Suppressor macrophage treated with lipopolysaccharide for 1 hour (primary cell): Measurements from ENCODE around the gene ARL4A.

Experiments used
- DNase-seq, 3 donors: peaks; one replicate each; pipeline ENCODE4 v3.0.0-alpha.2; 2020 to 2022

ARL4A gene

DNA sequence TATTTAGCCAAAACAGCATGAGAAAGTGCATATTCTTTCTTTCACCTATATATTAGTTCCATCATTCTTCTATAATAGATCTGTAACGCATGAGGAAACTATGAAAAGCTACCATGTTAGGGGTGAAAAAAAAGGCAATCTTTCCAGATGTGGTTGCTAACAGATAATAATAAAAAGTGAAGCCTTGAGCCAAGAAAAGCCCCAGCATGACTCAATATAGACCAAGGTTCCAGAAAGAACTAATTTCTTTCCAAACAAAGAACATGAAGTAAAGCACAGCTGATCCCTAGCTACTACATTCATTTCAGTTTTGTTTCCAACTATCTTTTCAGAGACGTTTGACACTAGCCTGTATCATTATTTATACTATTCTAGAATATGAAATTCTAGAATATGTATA, 16.4 kb downstream of the ARL4A start:
- DNase-seq, result no peak

DNA sequence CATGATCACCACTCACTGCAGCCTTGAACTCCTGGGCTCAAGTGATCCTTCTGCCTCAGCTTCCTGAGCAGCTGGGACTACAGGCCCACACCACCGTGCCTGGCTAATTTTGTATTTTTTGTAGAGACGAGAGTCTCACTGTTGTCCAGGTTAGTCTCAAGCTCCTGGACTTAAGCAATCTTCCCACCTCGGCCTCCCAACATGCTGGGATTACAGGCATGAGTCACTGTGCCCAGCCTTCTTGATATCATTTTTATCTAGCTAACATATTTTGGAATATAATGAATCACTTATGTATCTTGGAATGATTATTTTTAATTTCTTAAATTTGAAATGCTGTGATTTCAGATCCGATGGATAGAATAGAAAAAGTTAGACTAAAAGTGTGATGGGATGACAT, 18.4 kb downstream of the ARL4A start:
- no peak for DNase-seq

DNA sequence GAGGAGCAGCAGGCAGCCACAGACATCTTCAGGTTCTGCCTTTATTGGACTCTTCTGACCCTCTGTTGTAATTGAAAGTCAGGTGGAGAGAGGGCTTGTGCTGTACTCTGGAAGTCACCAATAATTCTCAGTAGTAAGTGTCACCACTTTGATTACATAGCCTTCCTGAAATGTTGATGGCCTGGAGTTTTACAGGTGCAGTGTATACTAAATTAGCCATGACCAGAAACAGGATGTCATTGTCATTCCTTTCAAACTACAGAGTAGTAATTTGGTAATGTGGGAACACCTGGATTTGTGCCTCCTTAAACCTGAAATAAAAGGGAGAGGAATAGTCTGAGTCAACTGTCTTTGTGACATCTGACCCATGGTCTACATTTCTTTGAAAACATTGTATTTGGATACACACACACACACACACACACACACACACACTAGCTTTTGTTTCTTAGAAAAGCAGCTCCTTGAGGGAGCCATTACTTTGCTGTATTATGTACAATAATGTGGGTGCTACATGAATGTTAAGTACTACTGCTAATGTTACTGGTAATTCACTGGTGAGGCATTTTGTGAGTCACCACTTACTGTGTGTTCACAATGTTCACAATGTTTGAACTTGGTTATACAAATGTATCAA, 19.6 kb downstream of the ARL4A start:
- DNase-seq, result no peak

DNA sequence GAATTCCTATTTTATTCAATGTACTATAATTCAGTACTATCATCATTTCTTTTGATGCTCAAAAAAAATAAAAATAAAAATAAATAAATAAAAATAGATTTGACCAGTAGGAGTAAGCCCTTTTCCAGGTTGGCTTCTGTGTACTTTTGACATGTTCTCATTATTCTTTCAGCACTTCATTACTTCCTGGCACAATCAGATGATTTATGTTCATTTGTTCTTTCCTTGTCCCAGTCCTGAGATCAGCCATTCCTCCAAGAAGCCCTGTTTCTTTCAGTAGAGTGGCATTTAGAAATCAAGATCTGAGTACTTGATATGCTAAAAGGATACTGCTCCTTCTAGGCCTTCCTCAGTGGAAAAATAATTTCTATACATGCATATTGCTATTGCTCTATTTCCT, 20.9 kb downstream of the ARL4A start:
- no peak for DNase-seq

DNA sequence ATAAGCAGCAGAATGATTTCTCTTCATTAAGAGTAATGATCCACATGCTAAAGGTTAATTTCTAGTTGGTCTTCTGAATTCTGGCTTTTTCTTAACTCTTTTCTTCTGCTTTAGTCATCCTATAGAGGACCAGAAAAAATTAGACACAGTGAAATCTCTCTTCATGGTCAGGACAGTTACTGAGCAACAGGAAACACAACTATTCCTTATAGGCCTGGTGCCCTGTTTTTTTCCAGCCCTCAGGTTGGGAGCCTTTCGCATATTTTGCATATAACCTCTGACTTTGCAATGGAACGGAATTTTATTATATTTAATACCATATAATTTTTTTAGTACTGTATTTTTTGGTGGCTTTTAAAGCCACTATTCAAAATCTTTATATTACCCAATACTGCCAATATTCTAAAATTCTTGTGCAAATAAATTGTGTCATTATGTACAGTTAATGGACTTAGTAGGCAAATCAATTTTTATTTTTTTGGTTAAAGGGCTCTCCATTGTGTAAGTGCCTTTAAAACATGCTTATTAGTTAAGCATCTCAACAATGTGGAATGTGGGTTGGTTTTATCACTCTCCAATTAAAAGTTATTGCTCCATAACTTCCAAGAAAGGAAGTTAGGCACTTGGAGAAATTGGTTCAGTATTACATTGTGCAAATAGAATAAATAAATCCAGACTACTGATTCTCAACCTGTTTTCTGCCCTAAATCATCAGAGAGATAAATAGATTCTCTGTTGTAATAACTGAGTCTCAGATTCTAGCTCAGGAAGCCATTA, 22.5 kb downstream of the ARL4A start:
- no peak for DNase-seq

DNA sequence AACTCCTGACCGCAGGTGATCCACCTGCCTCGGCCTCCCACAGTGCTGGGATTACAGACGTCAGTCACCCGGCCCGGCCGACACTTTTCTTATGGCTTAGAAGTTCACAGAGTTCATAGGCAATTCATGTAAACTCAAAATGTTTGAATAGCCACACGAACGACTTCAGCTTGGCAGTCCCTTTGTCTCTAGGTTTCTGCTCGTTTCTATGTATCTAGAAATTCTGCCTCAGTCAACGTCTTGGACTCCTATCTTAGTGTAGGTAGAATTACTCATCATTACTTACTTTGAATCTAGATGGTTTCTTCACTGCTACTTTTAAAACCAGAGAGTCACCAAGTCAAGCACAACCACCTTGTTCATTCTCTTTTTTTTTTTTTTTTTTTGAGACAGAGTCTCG, 23.7 kb downstream of the ARL4A start:
- no peak for DNase-seq

DNA sequence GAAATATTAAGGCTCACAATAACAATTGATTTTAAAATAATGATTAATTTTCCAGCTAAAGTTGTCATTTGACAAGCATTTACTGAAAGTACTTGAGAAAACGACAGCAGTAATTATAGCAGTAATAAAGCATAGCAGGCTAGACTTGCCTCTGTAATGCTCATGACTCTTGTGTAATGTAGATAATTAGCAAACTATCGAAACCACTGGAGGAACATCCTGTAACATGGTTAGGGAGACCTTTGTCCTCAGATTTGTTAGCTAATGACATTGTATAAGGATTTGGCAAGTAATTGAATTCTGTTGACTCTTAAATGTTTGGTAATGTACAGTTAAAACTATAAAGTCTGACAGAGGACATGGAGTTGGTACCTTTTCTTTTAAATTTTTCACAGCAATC, 24.8 kb downstream of the ARL4A start:
- DNase-seq, result peak in 2 of 3 donors; percentile 34 to 52

DNA sequence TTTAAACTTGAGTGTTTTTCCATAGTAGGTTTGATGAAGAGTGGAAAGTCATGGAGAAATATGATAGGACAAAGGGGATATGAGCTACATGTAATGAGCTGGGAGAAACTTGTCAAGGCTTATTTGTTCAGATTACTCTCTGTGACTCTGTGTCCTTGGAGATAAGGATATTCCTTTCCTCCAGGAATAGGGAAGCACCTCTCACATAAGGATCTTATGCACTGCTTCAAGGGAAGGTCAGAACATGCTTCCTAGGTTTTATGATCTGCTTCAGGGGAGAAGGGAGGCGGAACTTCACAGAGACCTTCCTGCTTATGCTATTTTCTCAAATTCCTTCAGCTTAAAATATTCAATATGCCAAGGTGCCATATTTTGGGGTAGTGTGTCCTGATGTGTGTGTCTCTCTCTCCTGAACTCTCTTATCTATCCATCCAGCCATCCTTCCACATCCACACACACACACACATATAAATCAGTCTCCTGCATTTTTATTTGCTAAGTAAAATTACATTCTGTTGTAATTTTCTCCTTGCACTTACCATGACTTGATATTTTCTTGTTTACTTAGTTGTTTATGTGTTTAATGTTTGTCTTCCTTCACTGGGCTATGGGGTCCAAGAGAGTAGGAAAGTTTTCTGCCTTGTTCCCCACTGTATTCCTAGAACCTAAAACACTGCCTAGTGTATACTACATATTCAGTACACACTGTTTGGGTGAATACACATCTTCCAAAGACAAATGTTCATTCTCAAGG, 26.4 kb downstream of the ARL4A start:
- DNase-seq, result no peak

DNA sequence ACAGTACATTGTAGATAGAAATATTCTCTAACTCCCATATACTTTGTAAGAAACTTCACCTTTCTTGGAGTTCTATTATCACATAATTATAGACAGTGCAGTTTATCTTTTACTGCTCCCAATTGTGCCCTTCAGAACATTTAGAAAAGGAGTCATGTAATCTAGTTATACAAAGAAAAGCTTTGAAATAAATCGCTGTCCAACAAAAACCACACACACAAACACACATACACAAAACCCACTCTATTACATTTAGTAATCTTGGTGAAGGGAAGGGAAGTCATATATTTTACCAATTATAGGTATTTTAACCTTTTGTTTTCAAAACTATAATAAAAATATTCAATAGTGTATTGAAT, 26.9 kb downstream of the ARL4A start:
- DNase-seq, result no peak

DNA sequence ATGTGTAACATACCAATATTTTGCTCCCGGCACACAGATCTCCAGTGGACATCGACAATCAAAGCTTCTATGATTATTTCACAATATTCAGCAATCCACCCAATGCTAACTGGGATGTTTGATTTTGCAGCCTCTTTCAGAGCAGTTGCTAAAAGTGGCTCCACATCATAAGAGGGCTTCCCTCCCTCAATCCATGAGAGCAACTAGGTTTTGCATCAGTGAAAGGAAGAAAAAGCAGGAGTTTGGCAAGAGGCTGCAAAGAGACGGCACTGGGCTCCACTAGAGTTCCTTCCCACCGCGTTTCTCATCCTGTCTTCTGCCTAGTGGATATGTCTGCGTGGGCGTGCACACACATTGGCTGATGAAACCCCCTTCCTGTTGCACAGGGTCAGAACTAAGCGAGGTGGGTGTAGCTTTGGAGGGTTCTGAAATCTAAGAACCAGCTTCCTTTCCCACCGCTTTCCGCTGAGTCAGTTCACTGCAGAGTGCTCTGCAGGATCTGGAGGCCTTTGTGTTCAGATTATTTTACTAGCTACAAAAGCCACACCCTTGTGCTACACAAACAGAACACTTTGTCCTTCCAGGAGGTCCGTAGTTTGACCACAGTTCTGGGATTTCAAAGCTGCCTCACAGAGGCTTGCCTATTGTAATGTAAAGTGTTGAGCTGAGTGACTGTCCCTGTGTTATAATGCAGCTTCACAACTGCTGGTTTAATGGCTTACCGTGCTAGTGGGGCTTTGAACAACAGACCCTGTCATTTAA, 28.1 kb downstream of the ARL4A start:
- DNase-seq, result peak; percentile 90 to 94 (median 92)

DNA sequence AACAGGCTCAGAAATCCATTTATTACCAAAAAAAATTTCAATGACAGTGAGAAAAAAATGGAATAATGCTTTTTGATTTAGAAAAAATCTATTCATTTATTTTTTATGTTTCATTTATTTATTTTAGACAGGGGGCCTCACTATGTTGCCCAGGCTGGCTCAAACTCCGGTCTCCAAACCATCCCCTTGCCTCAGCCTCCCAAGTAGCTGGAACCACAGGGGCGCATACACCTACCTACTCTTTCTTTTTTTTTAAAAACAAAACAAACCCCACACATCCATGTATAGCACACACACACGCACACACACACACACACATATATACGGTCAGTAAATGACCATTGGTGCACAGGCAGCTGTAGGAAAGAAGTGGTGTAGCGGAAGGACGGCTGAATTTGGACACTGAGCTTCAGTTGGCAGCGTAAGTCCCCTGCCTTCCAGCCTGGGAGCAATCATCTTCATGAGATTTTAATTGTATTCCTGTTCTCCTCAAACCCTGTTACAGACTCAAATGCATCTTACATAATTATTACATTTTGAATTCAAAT, 28.8 kb downstream of the ARL4A start:
- no peak for DNase-seq

DNA sequence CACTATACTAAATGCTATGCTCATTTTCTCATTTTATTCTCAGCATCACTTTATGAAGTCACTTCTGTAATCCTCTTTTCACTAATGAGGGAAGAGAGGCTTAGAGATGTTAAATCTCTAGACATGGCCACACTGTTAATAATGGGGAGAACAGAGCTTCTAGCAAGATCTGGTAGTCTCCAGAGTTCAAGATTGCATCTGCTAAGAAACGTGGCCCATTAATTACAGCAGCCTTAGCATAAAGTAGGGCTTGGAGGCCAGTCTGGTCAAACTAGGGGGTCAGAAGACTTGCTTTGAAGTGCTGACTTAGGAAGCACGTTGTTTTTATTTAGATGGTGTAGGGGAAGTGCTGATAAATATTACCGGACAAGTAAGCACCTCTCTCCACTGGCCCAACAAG, 29.3 kb downstream of the ARL4A start:
- DNase-seq, result no peak

DNA sequence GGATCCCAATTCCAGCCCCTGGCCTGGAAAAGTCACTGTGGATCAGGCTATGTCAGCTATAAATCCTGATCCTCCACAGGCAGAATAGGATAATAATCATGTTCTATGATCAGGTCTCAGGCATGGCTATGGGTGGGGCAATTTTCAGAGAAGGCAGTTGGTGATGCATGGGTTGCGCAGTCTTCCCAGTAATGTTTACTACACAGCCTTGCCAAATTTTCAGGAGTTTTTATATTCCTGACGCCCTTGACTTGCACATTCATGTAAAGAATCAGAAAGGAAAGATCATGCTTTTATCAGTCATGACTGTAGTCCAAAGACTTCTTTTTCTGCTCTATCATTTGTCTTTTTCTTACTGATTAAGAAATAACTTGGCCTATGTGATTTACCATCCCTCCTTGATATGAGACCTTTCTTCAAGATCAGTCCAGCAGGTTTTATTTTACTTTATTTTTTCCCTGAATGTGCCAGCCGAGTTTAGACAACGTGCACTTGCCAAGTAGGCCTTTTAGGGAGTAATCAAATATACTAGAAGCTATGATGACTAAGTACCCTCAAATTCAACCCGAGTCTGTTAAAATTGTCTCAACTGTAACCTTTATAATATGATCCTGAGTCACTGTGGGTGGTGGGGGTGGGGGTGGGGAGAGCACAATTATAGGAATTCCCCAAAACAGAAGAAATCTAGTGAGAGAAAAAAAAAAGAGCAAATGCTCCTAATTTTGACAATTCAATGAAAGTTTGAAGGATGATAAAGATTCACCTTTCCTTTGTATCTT, 31.9 kb downstream of the ARL4A start:
- peak; percentile 71 to 86 (median 83) for DNase-seq

DNA sequence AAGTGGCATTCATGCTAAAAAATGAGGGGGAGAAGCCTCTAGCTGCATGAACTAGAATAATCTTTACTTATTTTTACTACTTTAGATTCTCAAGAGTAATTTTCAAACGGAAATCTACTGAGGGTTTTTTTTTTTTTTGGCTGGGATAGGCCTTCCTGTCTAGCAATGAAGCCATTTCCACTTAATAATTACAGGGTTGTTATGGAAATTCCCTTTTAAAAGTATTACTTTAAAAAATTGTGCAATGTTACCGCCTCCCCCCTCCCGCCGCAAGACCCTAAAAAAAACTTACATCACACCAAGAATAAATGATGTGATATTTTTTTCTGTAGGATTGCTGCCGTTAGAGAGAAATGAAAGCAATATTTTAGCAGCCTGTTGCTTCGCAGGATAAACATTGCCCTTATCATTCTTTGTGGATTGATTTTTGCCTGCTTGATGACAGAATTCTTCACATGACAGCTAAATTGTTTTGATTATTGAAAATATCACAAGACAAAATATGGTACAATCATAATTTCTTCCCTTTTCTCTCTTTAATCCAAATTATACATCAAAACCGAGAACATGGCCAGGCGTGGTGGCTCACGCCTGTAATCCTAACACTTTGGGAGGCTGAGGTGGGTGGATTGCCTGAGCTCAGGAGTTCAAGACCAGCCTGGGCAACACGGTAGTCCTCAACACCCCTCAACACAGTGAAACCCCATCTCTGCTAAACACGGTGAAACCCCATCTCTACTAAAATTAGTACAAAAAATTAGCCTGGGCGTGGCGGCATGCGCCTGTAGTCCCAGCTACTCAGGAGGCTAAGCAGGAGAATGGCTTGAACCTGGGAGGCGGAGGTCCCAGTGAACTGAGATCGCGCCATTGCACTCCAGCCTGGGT, 32.8 kb downstream of the ARL4A start:
- peak; percentile 66 to 81 (median 73) for DNase-seq

DNA sequence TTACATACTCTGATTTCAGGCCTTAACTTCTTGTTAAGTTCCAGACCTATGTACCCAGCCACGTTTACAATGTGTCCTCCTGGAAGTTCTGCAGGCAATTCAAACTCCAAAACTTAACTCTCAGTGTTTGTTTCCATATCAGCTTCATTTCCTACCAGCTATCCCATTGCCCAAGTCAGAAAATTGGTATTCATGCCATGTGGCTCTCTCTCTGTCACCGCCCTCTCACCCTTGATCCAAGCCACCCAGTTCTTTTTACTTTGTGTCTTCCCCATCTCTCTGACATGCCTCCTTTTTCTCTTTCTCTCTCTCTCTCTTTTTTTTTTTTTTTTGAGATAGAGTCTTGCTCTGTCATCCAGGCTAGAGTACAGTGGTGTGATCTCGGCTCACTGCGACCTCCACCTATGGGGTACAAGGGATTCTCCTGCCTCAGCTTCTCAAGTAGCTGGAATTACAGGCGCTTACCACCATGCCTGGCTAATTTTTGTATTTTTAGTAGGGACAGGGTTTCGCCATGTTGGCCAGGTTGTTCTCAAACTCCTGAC, 33.9 kb downstream of the ARL4A start:
- no peak for DNase-seq

DNA sequence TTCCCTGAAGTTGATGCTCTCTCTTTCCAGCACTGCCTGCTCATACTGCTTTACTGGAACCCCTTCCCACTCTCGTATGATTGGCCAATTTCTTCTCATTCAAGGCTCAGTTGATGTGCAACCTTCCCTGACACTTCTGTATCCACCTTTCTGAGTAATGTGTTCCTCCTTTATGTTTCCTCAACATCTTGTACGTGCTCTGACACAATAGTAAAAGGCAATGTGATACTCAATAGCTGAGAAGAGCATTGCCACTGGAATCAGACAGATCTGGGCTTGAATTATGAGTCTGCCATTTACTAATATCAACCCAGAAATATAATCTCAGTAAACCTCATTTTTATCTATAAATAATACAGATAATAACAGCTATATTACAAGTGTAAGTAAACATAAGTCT, 34.7 kb downstream of the ARL4A start:
- DNase-seq, result peak in 2 of 3 donors; percentile 17 to 34

DNA sequence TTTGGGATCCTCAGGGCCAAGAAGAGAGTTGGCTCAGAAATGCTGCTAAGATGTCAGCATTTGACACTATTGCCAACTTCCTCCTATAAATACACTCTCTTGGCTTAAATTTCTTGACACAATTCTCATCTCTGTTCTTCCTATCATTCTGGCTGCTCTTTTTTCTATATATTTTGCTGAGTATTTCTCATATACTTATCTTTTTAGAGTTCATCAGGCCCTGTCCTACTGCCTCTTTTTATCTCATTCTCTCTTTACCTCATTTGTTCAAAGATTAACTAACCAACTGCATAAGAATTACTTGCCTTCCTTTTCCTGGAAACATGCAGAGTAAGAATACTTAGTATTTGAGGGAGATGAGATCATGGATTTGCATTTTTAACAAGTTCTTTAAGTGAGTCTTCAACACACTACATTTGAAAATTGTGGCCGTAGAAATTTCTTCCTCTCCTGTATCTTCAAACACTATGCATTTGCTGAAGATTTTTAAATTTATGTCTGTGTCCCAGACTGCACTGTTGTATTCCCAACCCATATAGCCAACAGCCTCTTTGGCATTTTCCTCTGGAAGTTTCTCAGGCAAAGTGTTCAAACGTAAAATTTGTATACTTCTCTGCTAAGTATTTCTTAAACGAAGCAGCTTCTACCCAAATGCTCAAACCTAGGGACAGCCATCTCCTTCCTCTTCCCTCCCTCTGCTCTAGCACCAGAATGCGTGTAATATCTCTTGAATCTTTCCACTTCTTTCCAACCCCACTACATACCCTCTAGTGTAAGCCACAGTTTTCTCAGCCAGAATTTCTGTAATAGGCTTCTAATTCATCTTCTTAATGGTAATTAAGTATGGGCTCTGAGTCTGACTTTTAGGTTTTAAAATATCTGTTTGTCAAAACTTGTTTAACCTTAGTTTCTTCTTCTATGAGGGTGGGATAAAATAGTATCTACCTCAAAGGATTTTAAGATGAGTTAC, 35.5 kb downstream of the ARL4A start:
- peak in 1 of 3 donors; percentile 37 for DNase-seq

DNA sequence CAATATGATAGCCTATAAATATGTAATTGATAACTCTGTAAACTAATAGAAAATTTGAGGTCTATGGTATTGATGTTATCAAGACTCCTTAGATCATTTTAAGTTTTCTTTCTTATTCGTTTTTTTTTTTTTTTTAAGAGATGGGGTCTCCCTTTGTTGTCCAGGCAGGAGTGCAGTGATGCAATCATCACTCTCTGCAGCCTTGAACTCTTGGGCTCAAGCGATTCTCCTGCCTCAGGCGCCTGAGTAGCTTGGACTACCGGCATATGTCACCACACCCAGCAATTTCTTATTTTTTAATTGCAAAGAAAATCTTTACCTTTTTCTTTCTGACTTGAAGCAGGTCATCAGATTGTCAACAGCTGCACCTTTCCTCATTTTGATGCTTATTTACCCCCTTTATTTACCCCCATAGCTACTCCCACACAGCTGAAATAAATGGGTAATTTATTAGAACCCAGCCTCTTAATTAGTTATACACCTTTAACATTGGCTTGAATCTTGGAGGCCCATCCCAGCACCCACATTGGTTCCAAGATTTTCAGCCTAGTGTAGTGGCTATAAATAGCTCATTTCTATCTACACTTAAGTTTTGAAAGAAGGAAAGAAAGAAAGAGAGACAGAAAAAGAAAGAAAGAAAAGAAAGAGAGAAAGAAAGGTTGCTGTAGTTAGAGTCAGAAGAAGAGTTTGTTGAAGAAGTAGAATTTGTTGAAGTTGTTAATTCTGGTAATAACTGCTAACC, 38.3 kb downstream of the ARL4A start:
- DNase-seq, result no peak

DNA sequence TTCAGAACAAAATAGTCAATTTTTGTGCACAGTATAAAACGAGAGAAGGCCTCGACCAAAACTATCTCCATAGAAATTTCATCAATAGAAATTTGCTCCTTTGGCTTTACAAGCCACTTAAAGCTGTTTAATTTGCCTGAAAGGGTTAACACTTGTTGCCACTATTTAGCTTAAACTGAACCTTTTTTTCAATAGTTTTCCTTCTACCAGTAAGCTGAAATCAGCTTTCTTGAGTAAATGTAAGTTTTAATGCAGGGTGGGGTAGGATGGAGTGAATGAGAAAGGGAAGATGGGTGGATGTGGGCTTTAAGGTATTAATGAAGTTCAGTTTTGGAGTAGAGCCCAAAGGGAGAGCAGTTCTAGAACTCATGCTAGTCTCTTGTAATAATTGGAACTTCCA, 39.5 kb downstream of the ARL4A start:
- DNase-seq, result no peak
